GM18505 (cell line): Measurements from ENCODE around the gene NOL6.

Experiments
- ATAC-seq: cut with Tn5 transposase; IDR thresholded peaks from one replicate; pipeline ENCODE4 v1.9.1; 2021; ENCODE audit not compliant: unreplicated experiment
- POLR2A ChIP-seq: IDR thresholded peaks from 4 replicates; pipeline ENCODE4 v1.6.1; 2011; ENCODE audit warnings: borderline replicate concordance; ENCODE audit not compliant: insufficient read depth, insufficient read length; ENCODE audit errors: extremely low read depth

The NOL6 gene

DNA sequence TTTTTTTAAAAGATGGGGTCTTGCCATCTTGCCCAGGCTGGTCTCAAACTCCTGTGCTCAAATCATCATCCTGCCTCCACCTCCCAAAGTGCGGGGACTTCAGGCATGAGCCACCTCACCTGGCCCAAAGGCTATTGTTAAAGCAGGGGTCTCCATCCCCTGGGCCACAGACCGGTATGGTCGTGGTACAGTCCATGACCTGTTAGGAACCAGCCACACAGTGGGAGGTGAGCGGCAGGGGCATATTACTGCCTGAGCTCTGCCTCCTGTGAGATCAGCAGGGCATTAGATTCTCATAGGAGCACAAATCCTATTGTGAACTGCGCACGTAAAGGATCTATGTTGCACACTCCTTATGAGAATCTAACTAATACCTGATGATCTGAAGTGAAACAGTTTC lies 7.3 kb upstream of the NOL6 start:
- no peak for TF ChIP-seq POLR2A
- no peak for ATAC-seq

DNA sequence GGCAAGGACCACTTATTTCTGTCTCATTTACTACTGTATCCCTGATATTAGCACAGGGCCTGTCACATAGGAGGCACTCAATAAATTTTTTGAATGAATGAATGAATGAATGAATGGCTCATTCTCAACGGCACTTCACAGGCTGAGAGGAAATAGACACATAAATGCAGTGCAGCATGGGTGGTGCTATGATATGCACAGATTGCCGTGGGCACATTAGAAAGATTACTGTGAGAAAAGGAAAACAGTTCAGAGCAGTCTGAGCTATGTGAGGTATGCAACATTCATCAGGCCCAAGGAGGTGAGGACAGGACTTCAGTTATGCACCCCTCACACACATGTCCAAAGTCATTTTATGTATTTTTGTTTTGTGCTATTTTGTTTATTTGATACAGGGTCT lies 6.4 kb upstream of the NOL6 start:
- TF ChIP-seq POLR2A, result no peak
- ATAC-seq, result no peak

DNA sequence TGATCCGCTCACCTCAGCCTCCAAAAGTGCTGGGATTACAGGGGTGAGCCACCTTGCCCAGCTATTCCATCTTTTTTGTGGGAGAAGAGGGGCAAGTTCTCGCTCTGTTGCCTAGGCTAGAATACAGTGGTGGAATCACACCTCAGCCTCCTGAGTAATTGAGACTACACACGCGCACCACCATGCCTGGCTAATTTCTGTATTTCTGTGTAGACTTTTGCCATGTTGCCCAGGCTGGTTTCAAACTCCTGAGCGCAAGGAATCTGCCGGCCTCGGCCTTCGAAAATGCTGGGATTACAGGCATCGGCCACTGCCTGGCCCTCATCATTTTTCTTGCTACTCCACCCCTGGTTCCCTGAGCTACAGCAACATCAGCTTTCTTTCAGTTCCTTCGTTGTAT lies 2.8 kb upstream of the NOL6 start:
- no peak for TF ChIP-seq POLR2A
- no peak for ATAC-seq

DNA sequence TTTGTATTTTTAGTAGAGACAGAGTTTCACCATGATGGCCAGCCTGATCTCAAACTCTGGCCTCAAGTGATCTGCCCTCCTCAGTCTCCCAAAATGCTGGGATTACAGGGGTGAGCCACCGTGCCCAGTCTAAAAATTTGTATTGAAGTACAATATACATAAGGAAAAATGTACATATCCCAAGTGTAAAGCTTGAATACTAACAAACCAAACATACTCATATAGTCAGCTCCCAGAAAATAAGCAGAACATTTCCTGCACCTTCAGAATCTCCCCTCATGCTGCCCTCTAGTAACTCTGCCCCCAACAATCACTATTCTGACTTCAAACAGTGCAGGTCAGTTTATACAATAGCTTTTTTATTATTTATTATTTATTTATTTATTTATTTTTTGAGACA lies 1.6 kb upstream of the NOL6 start:
- TF ChIP-seq POLR2A, result no peak
- ATAC-seq, result no peak

DNA sequence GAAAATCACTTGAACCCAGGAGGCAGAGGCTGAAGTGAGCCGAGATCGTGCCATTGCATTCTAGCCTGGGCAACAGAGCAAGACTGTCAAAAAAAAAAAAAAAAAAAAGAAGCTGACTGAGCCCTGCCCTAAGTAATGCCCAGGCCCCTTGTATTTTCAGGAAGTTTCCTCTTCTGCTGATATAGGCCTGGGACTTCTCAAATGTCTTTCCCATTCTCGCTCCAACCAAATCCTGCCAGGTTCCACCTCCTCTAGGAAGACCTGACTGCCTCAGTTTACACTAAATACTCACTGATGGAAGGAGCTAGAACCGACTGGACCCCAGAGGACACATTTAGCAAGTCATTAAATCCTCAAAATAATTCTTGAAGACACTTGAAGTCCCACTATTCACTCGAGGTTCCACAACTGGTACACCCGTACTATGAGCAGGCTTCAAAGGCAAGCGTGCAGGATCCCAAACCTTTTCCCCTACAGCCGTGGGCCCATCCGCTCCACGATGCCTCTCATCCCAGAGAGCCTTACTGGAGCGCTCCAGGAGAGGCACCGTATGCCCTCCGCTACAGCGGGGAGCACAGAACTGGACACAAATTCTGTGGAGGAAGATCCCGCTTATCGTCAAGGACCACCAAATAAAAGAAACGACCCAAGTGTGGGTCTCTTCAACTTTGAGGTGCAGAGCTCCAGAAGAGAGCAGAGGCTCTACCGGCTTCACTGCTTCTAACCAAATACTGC lies 676 bp downstream of the NOL6 start:
- no peak for ATAC-seq
- TF ChIP-seq POLR2A, result no peak

DNA sequence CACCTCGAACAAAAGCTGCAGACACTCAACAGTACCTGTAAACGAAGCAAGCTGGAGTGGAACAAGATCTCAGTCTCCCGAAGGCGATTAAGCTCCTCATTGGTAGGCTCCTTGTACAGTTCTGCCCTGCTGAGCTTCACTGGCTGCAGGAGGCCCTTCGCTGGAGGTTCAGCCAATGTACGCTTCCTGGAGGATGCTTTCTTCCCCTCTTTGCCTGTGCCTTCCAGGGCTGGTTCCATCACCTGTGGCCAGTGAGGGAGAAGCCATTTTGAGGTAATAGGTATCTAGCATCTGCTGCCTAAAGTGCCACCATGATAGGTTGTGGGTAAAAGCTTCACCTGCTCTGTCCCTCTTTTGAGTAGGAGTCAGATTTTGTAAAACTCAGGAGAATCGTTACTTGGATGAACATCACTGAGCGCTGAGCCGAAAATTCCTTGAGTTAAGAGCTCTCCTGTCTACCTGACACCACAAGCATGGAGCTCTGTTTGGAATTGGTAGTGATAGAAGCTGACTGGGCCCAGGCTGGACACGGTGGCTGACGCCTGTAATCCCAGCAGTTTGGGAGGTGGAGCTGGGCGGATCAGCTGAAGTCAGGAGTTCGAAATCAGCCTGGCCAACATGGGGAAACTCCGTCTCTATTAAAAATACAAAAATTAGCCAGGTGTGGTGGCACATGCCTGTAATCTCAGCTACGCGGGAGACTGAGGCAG lies 1.4 kb downstream of the NOL6 start:
- no peak for ATAC-seq
- no peak for TF ChIP-seq POLR2A

DNA sequence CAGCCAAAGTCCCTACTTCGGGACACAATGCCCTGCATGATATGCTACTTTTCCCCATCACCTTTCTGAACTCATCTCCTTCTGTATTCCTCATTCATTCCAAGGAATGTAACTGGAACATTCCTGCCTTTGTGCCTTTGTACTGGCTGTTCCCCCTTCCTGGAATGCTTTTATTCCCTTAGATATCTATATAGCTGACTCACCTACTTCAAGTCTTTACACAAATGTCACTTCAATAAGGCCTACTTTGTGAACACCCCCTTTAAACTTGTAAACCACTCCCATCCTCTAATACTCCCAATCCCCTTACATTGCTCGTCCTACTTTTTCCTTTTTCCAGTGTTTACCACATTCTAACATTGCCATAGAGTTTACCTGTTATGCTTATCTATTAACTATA lies 2.4 kb downstream of the NOL6 start:
- no peak for TF ChIP-seq POLR2A
- no peak for ATAC-seq

DNA sequence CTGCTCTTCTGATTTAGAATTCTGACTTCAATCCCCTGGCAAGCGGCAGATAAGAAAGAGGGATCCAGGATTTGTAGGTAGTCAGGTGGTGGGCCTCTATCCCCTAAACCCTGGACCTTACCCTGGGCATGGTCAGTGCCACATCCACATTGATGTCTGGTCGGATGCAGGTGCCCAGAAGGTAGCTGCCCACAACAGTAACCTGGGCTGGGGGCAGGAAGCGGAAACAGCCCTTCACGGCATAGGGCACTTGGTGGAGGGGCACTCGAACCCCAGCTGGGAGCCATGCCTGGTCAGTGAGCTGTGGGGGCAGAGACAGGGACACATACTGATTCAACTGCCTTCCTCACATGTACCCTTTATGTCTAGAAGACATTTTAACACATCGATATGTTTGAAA lies 3.8 kb downstream of the NOL6 start:
- ATAC-seq, result no peak
- TF ChIP-seq POLR2A, result no peak

DNA sequence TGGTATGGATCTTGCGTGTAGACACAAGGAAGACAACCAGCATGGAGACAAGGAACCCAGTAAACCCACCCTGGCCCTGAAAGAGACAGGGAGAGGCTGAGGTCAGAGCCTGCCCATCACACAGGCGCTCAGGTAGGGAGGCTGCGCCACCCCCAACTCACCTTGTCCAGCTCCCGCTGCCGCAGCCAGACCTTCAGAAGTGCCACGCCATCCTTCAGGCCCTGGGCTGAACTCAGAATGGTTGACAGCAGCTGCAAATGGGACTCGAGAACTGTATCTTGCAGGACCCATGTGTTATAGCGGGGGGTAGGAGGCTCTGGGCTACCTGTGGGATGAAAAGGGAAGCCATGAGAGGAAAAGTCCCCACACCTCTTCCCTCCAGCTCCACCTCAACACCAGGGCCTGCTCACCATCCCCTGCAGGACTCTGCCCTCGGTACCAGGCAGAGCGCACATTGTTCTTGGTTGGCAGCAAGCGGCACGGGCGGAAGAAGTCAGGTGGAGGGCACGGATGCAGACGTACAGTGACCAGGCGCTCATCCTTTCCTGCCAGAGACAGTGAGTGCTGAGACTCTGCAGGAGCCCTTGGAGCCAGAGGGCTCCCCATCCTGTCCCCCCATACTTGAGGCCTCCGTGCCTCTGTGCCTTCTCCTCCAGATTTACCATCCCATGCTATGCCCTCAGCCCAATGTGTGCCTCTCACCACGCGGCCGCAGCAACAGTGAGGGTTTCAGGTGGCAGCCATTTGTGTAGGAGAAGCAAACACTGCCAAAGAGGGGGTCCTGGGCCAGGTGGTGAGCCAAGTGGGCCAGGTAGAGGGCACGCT lies 4.7 kb downstream of the NOL6 start:
- no peak for TF ChIP-seq POLR2A
- no peak for ATAC-seq

DNA sequence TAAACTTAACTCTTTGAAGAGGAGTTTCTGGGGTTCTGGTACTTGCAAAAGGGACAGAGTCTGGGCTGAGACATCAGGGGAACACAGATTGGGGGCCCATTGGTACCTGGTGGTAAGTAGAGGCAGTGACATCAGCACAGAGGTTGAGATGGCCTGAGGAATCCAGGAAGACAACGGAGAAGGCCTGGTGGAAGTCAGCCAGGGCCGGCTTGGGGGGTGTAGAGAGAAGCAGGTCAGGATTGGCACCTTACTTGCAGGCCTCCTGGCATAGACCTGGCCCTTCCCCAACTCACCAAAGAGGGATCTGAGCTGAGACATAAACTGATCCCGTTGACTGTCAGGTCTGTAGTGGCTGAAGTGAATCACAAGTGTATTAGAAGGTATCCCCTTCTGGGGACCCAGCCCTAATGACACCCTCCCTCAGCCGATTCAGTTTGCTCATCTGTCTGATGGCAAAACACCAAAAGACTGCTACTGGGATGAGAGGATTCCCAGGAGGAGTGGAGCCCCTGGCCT lies 5.5 kb downstream of the NOL6 start:
- no peak for TF ChIP-seq POLR2A
- ATAC-seq, result no peak

DNA sequence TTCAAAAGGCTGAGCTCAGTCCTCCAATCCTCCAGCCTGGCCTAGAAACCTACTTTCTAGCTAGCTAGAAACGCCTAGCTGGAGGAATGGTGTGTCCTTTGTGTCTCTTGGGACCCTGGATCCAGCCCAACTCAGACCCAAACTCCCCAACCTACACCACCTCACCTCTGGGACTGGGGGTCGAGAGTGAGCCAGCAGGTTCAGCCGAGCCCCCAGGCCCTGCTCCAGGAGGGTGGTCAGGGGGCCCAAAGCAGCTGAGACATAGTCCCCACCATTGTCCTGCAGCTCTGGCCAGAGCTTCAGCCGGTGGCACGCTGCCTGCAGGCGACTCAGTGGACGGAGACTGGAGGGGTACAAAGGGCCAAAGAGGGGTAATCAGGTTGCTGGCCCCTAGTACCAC lies 6.2 kb downstream of the NOL6 start:
- no peak for ATAC-seq

DNA sequence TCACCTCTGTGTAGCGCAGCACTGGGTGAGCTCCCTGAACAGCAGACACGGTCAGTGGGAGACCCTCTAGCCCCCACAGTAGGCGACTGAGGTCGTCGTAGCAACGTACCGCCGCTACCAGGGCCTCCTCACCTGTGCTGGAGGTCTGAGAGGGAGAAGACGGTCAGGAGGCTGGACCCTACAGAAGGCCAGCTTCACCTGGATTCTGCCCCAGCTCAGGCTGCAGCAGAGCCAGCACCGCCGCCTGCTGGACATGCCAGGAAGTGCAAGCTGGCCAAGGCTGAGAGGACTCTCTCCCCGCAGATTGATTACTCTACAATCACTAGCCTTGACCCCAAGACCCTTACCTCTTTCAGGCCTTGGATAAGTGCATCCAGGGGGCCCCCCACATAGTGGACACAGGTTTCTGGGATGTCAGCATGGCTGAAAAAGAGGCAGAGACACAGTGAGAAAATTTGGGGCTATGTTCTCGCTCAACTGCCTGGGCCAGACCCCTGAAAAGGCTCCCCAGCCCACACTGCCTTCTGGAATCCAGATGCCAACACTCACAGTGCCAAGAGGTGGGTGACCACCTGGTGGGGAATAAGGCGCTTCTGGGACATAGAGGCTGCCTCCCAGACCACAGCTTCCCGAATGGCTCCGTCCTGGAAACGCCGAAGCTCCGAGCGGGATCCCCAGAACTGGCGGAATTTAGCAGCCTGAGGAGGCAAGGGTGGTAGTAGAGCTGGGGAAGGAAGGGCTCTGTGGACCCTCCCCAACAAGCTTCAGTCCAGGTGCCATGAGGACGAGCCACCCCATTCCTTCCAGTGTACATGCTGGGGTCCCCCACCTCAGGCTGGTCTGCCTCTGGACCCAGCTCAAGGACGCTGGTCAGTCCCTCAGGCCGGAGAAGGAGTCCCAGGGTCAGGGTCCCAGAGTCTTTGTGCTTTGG lies 6.9 kb downstream of the NOL6 start:
- no peak for TF ChIP-seq POLR2A
- ATAC-seq, result no peak

More for the DNA sequence above, 6.2 kb downstream of the NOL6 start:
- TF ChIP-seq POLR2A, result no peak
